ENCODE data around the gene ASPSCR1.

Gene ASPSCR1

DNA sequence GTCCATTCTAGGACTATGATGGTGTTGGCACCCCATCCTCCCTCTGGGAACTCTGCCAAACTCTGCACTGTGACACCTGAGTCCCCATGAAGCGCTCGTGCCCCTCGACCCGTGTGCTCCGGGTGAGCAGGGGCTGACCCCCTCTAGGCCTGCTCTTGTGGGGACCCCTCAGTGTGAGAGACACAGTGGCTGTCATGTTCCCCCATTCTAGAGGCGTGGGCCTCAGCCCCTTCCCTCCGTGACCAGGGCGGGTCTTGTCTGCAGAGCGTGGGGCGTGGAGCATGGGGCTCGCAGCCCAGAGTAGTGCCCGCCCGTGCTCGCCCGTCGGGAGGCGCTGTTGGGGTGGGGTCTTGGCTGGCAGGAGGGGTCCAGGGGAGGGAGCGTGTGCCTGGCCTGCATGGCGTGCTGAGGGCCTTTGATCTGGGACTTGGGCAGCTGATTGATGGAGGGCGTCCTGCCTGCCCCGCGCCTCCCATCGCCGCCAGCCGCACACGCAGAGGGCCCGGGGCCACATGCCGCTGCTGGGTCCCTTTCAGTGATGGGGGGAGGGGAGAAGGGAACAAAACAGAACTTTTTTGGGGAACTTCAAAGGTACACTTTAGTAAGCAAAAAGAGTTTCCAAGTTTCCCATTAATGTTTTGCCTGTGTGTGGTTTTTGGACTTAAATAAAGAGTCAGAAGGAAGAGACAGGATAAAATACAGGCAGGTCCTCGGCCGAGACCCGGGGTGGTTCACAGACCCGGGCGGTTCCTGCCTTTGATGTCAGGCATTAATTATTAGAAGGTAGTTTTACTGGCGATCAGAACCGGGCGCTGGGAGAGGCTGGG, 22.8 kb downstream of the ASPSCR1 start:
- DNase-seq (ENCODE audit: low read depth): no peak

GRCh38 chr17:82000803-82001570, 23.6 kb downstream of the ASPSCR1 start:
- no peak for DNase-seq (ENCODE audit: low read depth)

DNA sequence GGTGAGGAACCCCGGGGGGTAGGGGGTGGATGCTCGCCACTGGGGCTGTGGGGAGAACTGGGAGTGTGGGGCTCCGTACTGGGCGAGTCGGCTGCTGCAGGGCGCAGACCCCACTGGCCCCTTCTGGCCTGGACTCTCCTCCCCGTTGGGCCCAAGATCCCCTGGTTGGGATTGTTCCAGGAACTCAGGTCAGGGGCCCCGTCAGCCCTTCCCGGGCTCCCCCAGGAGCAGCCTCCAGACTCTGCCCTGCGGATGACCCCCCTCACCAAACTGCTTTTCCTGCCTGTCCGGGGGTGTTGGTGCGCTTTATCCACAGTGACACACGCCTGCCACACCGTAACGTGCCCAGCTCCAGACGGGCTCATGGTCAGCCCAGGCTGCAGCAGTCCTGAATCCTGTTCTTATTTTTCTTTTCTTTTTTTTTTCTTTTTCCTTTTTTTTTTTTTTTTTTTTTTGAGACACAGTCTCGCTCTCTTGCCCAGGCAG, 24.2 kb downstream of the ASPSCR1 start:
- no peak for DNase-seq (ENCODE audit: low read depth)

DNA sequence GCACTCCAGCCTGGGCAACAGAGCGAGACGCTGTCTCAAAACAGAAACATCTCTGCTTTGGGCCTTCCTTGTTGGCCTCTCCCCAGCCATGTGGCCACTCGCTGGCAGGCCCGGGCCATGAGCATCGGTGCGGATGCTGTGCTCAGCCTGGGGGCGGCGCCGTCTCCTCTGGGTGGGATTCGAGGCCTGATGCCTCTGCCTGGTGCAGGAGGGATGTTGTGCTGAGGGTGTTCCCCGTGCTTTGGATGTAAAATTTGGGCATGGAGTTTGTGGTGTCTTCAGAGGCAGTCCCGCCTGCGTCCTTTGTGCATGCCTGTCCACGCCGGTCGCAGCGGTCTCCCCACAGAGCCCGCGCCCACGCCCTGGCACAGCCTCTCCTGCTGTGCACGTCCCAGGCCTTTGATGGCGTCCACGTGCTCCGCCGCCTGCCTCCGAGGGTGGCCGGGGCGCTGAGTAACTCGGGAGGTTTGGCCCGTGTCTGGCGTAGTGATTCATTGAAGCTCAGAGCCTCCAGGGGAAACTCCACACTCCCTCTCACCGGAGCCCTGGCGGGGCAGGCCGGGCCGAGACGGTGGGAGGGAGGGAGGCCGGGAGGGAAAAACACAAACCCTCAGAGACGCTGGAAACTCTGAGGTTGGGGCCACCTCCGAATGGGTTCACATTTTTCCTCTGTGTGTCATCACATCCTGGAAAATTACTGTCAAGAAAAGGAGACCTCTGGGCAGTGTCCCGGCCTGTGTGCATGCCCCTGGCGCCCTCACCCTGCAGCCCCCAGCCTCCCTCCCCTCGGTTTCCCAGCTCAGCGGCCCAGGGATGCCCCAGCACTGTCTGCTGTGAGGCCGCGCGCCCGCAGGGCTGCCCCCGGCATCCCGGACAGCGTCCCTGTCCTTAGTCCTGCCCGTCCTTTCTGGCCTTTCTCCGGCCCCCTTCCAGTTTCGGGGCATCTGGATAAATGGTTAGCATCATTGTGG, 26.3 kb downstream of the ASPSCR1 start:
- DNase-seq (ENCODE audit: low read depth): no peak

DNA sequence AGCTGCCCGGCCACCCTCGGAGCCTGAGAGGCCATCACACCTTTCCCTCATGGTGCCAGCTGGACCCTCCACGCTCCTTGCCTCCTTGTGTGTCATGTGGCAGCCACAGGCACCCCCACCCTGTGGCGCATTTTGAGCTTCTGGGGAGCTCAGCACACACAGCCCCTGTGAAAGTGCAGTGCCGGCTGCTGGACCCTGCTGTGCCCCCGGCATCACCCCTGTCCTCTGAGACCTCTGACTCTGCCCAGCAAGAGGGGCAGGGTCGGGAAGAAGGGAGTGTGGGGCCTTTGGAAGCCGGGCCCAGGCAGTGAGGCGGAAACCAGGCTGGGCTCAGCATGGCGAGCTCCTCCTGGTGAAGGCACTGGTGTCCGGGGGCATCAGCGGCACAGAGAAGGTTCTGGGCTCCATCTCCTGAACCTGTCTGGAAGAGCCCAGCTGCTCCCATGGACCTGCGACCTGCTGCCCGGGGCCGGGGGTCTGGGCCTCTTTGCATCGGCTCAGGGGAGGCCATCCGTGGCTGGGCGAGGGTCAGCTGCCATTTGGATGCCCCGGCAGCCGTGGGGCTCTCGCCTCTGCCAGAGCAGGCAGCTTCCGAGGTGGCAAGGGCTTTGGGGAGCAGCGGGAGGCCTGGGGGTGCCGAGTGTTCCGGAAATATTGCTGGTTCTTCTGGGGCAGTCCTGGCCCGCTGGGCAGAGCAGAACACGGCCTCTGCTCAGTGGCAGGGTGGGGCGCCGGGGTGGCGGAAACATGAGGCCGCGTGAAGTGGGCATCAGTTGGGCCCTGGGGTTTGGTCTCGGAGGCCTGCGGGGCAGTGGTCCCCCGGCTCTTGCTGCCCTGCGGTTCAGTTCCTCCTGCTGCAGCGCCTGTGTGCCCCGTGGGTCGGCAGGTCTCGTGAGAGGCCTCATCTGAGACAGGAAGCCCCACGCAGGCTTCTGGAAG, 27.4 kb downstream of the ASPSCR1 start:
- DNase-seq (ENCODE audit: low read depth): no peak

DNA sequence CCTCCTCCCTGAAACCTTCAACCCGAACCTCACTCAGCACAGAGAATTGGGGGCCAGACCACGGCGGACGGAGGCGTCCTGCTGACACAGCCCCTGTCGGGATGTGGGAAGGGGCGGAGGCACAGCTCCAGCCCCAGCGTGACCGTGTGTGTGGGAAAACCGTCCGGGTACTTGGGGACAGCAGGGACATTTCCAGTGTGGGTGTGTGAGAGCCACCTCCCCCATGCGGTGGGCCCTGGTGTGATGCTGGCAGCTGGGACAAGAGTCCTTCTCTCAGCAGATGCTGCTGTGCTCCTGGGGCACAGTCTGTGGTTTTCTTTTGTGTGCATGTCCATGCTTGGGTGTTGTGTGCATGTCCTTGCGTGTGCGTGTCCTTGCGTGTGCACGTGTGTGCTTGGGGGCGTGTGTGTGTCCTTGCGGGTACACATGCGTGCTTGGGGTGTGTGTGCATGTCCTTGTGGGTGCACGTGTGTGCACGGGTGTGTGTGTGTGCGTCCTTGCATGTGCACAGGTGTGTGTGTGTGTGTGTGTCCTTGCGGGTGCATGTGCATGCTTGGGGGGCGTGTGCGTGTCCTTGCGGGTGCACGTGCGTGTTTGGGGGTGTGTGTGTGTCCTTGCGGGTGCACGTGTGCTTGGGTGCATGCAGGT, 28.4 kb downstream of the ASPSCR1 start:
- no peak for DNase-seq (ENCODE audit: low read depth)

DNA sequence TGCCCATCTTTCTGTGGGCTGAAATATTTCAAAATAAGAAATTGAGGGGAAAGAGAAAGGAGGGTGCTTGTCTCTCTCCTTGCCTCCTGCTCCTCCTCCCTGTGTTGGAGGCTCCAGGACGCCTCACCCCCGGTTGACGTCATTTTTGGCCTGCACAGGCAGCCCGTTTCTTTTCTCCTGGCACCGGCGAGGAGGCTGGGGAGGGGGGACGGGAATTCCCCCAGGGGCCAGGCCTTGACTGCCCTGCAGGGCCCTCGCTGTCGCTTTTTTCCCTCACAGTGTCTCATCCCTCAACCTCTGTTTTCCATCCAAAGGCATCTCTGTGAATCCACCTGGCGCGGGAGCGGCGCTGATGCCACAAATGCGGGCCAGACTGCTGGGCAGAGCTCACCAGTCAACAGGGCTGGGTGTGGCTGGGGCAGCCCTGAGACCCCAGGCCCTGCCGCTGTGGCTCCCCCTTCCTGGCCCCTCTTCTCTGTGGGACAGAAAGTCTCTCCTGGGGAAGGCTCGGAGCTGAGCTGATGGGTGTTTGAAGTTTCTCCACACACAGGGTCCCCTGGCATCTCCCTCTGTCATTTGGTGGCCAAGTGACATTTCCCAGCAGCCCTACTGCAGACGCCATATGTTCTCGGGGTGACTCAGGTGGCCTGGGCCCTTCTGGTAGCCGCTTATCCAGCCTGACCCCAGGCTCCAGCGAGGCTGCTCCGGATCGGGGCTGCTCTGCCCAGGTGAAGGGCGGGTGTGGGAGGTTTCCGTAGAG, 29.2 kb downstream of the ASPSCR1 start:
- no peak for DNase-seq (ENCODE audit: low read depth)

DNA sequence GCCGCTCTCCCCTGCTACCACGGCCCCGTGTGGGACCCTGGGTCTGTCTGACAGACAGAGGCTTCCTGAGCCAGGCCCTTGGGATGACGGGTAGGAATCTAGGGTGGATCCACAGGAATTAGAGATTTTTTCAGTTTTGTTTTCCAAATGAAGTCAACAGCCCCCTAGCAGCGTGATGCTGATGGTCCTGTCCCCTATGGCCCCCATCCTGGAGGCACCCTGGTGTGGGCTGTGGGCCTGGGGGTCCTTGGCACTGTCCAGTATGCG, 29.7 kb downstream of the ASPSCR1 start:
- no peak for DNase-seq (ENCODE audit: low read depth)

- DNase-seq (ENCODE audit: low read depth): no peak
Observed at GRCh38 chr17:82007495-82008257, 30.2 kb downstream of the ASPSCR1 start.

DNA sequence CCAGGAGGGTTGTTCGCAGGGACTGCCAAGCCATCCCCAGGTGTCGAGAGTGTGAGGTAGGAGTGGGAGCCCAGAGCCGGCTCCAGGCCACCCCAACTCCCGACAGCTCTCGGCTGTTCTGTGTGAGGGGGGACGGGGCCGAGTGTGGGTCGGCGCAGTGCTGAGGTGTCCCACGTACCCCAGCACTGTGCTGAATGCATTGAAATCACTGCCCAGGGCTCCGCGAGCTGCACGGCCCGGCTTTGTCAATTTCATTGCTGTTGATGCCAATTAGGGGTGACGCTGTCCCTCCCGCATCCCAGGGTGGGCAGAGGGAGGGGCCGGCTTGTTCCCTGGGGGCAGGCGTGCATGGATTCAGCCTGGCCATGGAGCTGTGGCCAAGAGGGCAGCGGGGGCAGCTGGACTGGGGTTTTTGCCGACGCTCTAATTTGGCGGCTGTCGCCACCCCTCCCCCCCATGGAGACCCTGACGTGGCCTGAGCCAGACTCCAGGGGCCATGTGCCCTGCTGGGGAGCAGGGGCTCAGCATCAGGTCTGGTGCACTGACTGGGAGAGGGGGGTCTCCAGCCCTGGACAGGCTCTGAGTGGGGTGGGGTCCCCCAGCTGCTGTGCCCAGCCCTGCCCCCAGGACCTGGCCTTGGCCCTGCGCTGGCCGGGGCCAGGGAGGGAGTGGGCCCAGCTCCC, 31.0 kb downstream of the ASPSCR1 start:
- DNase-seq (ENCODE audit: low read depth): no peak

DNA sequence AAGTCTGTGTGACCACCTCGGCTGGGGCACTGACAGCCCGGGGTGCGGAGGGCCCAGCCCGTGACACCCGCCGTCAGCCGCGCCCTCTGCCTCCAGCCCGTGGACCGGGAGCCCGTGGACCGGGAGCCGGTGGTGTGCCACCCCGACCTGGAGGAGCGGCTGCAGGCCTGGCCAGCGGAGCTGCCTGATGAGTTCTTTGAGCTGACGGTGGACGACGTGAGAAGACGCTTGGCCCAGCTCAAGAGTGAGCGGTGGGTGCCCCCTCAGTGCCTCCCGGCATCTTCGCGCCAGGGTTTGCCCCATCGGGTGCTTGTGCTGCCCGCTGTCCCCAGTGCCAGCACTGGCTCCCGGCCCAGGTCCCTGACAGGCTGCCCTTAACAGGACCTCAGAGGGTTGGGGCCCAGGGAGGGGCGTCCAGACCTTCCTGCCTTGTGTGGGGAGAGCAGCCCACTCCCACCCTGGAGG, 31.5 kb downstream of the ASPSCR1 start:
- no peak for DNase-seq (ENCODE audit: low read depth)

GRCh38 chr17:82009413-82009812, 32.0 kb downstream of the ASPSCR1 start:
- no peak for DNase-seq (ENCODE audit: low read depth)

DNA sequence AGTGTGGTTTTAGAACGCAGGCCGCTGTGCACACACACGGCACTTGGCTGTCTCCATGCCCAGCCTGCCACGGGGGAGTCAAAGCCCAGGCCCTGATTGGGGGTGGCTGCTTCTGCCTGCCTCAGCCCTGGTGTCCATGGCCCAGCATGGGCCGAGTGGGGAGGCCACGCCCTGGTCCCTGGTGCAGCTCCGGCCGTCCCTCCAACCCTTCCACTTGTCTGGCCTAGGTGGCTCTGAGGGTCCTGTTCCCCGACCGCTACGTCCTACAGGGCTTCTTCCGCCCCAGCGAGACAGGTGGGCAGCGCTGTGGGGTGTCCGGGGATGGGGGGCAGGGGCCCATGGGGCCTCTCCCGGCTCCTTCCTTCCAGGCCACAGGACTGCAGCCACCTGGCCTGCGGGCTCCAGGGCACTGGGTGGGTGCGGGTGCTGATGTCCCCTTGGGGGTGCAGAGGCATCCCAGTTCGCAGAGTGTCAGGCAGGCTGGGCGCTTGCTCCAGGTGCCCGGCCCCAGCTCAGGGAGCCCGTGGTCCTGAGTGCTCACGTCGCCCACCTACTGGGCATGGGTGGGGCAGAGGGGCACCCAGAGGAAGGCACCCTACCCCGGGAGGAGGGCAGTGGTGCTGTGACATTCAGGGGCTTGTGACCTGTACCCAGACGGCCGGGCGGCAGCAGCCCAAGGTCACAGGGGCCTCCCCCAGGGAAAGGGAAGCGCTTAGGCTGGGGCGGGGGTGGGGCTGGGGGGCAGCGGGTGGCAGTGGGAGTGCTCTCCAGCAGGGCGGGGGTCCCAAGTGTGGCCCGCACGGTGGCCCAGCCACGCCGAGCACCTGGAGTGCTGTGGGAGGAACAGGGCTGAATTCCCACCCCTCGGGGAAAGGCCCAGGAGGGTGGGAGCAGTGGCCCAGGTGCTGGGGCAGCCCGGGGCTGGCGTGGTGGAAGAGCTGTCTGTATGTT, 33.4 kb downstream of the ASPSCR1 start:
- DNase-seq (ENCODE audit: low read depth): no peak

GRCh38 chr17:82011617-82012187, 34.3 kb downstream of the ASPSCR1 start:
- no peak for DNase-seq (ENCODE audit: low read depth)

DNA sequence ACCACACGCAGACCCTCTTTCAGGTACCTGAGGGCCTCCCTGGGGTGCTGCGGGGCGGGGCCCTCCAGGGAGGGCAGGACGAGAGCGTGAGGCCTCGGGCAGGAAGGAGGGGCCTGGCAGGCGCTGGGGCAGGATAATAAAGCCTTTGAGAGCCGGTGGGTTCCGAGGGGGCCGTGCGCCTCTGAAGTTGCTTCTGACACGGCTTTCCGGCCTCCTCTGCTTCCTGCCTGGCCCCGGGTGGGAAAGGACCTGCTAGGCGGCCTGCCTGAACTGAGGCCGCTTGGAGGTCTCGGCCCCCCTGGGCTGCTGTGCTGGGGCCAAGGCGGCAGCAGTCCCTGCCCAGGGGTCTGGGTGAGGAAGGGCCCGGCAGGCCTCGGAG, 34.8 kb downstream of the ASPSCR1 start:
- no peak for DNase-seq (ENCODE audit: low read depth)

GRCh38 chr17:82012640-82013295, 35.3 kb downstream of the ASPSCR1 start:
- no peak for DNase-seq (ENCODE audit: low read depth)
